Osteoblast (primary cell): ENCODE results near the gene ACY1. TPM values are rescaled to one million over a fixed set of nuclear protein-coding genes. Genes with fewer than 3 reads are reported as not detected.

Experiments
- DNase-seq: peaks from one replicate; pipeline ENCODE4 v3.0.0; 2011; ENCODE audit warnings: low spot score, mixed read lengths; ENCODE audit not compliant: insufficient read length; ENCODE audit errors: missing footprints
- H2AFZ ChIP-seq: 2 replicates; pipeline ENCODE4 v1.6.0; 2011; ENCODE audit warnings: mild to moderate bottlenecking, low read length
- H3K27ac ChIP-seq: 2 replicates; pipeline ENCODE4 v1.5.1; 2011; ENCODE audit warnings: mild to moderate bottlenecking, low read depth, low read length, moderate library complexity
- H3K27me3 ChIP-seq: 2 replicates; pipeline ENCODE4 v1.6.0; 2012; ENCODE audit warnings: mild to moderate bottlenecking, control low read depth, inconsistent platforms, low read length, moderate library complexity; ENCODE audit not compliant: insufficient read depth
- H3K36me3 ChIP-seq: 2 replicates; pipeline ENCODE4 v1.5.1; 2011; ENCODE audit warnings: mild to moderate bottlenecking, low read length, control low read depth, moderate library complexity; ENCODE audit not compliant: insufficient read depth
- H3K4me1 ChIP-seq: 2 replicates; pipeline ENCODE4 v1.5.1; 2011; ENCODE audit warnings: mild to moderate bottlenecking, low read length, control low read depth, moderate library complexity; ENCODE audit not compliant: insufficient read depth
- H3K4me2 ChIP-seq: 2 replicates; pipeline ENCODE4 v1.6.0; 2011; ENCODE audit warnings: mild to moderate bottlenecking, low read length; ENCODE audit not compliant: insufficient read depth
- H3K4me3 ChIP-seq: fragments of 200-600 bp; sonication (generic); 3 replicates; pipeline ENCODE4 v1.5.1; 2012; ENCODE audit warnings: mild to moderate bottlenecking, low read length, inconsistent platforms; ENCODE audit not compliant: insufficient read depth
- H3K79me2 ChIP-seq: 2 replicates; pipeline ENCODE4 v1.6.0; 2012; ENCODE audit warnings: mild to moderate bottlenecking, low read length, control low read depth, inconsistent platforms; ENCODE audit not compliant: insufficient read depth
- H3K9me3 ChIP-seq: 2 replicates; pipeline ENCODE4 v1.5.1; 2011; ENCODE audit warnings: low read depth, low read length, control low read depth
- H4K20me1 ChIP-seq: 2 replicates; pipeline ENCODE4 v1.6.0; 2012; ENCODE audit warnings: mild to moderate bottlenecking, low read length, control low read depth; ENCODE audit not compliant: insufficient read depth
- CTCF ChIP-seq: IDR thresholded peaks from 2 replicates; pipeline ENCODE4 v1.5.1; 2011; ENCODE audit warnings: mild to moderate bottlenecking, low read depth, low read length, moderate library complexity; ENCODE audit errors: extremely low read depth
- total RNA-seq: library from RNA; depleted of rRNA; stranded (reverse); fragments of >200 nt; gene quantifications from 2 replicates; pipeline ENCODE4 v1.2.3, GENCODE V29; 2012

ACY1 gene
- total RNA-seq, 1 donor = 37.6 TPM

DNA sequence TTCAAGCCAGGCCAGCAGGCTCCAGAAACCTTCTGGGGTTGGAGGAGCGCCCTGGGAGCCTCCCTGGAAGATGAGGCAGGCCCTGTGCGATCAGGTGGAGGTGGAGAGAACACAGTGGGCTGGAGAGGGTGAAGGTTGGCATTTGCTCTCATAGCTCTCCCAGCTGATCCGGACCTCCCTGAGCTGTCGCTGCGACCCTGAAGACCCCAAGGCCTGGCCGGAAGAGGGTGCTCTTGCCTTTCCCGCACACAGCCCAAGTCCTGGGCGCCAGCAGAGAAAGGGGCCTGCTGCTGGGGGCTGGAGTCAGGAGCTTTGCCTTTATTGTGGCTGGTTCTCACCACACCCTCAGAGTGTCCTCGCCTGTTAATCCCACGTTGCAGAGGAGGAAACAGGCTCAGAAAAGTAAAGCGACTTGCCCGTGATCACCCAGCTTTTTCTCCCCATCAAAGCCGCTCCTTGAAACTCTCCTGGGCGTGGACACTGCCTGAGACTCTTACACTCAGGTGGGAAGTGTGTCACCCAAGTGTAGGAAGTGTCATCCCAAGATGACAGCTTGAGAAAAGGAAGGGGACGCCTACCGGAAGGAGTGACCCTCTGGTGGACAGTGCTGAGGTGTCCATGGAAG lies 20.9 kb downstream of the ACY1 start:
- DNase-seq = peak; percentile 86
- H3K4me3 ChIP-seq = no peak overlapping the region
- H3K4me1 ChIP-seq = peaks cover 14% of the 10 kb centered on the region
- no peaks in the 10 kb centered on the region for H3K27me3 ChIP-seq
- TF ChIP-seq CTCF = peak; percentile 61
- no peaks in the 10 kb centered on the region for H3K36me3 ChIP-seq
- no peaks in the 10 kb centered on the region for H3K9me3 ChIP-seq
- no peak overlapping the region for H3K4me2 ChIP-seq
- no peak overlapping the region for H2AFZ ChIP-seq
- no peaks in the 10 kb centered on the region for H4K20me1 ChIP-seq
- H3K27ac ChIP-seq = no peak overlapping the region
- H3K79me2 ChIP-seq = no peaks in the 10 kb centered on the region

GRCh38 chr3:52004906-52005395 lies 21.6 kb downstream of the ACY1 start:
- Histone ChIP-seq H3K27me3 (no peaks in the 10 kb centered on the region), H3K79me2 (no peaks in the 10 kb centered on the region), H3K4me2 (peak overlapping the region; percentile 63), H2AFZ (no peak overlapping the region), H3K9me3 (no peaks in the 10 kb centered on the region), H3K4me3 (no peak overlapping the region), H3K36me3 (no peaks in the 10 kb centered on the region), H3K4me1 (peaks cover 14% of the 10 kb centered on the region), H3K27ac (peak overlapping the region; percentile 28), H4K20me1 (no peaks in the 10 kb centered on the region)
- TF ChIP-seq CTCF = no peak
- no peak for DNase-seq

- peak overlapping the region; percentile 63 for H3K4me2 ChIP-seq
- H4K20me1 ChIP-seq = no peaks in the 10 kb centered on the region
- peaks cover 14% of the 10 kb centered on the region for H3K4me1 ChIP-seq
- no peaks in the 10 kb centered on the region for H3K27me3 ChIP-seq
- peak overlapping the region; percentile 54 for H3K4me3 ChIP-seq
- H3K27ac ChIP-seq = no peak overlapping the region
- H2AFZ ChIP-seq = peak overlapping the region; percentile 80
- H3K36me3 ChIP-seq = no peaks in the 10 kb centered on the region
- no peaks in the 10 kb centered on the region for H3K79me2 ChIP-seq
- peak; percentile 97 for DNase-seq
- no peaks in the 10 kb centered on the region for H3K9me3 ChIP-seq
- TF ChIP-seq CTCF = no peak
These were observed 22.2 kb downstream of the ACY1 start for GRCh38 chr3:52005571-52005986.

DNA sequence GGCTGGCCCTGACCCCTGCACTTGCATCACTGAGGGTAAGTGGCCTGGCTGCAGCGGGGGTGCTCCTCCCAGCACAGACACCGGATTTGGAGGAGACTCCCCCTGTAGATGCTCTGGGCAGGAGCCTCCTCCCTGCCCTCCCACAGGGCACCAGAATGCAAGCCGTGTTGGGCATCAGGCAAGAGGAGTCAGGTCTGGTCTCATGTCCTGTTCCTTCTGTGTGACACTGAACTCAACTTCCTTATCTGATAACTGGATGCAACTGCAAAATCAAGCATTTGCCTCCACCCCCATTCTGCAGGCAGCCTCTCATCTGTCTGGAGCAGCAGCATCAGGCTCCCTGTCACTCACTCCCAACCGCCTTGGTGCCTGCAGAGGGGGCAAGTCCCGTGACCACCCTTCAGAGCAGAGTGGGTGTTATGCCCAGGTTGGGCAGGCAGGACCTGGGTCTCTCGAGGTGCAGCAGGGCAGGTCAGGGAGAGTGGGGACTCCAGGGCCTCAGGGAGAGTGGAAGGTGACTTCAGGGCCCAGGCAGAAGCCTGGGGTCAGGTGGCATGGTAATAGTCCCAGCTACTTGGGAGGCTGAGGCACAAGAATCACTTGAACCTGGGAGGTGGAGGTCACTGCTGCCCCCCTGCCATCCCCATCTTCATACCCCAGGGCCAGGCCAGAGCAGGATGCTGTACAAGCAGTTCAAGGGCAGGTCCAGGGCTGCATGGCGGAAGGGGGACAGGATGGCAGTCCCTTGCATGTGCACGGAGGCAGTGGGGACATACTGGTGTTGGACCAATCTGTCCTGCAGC lies 22.9 kb downstream of the ACY1 start:
- Histone ChIP-seq H3K4me3 (peak overlapping the region; percentile 54), H4K20me1 (no peaks in the 10 kb centered on the region), H3K27ac (no peak overlapping the region), H3K79me2 (no peaks in the 10 kb centered on the region), H3K36me3 (no peaks in the 10 kb centered on the region), H3K4me1 (peaks cover 14% of the 10 kb centered on the region), H3K4me2 (peak overlapping the region; percentile 63), H3K9me3 (no peaks in the 10 kb centered on the region), H2AFZ (peak overlapping the region; percentile 80), H3K27me3 (no peaks in the 10 kb centered on the region)
- DNase-seq = peak; percentile 83
- TF ChIP-seq CTCF = no peak
